ENCODE measurements around the gene GRHL3.

DNA sequence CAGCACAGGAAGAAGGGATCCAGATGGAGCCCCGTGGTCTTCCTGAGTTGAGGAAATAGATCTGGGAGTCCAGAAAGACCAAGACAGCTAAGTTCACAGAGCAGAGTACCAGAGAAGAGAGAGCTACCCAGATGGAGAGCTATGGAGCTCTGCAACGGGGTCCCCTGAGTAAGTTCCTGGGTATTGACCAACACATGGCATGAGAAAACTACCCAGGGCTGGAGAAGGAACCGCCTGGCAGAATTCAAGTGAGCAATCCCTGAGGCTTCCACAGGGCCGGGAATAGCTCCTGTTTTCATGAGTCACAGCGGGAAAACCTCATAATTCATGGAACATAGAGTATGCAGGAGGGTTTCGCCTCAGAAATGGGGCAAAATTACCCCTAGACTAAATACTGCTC is 74.7 kb downstream of the GRHL3 start:
- TF ChIP-seq POLR2A (IDR thresholded peaks at IDR 0.05; ENCODE audit: low read depth, low read length) (no peak), POLR2AphosphoS5 (IDR thresholded peaks at IDR 0.05; ENCODE audit: low read depth, low read length) (no peak), TAF1 (IDR thresholded peaks at IDR 0.05; ENCODE audit: borderline replicate concordance, low read depth, low read length) (no peak)

All from GM12892 (cell line).